Suprapubic skin (tissue), 4 donors: ENCODE data around the gene HNRNPH1.

Experiments
- CTCF ChIP-seq, 2 donors: fragments of 200-600 bp in 1 of 2; fragments of 450-650 bp in 1 of 2; sonication (generic) in 1 of 2; IDR thresholded peaks; one replicate each; pipeline ENCODE4 v1.5.1; 2016 to 2019; ENCODE audit warnings: antibody characterized with exemption in 2 of 2, mild to moderate bottlenecking in 1 of 2, moderate library complexity in 1 of 2
- EP300 ChIP-seq: sonication (generic); formaldehyde crosslinking; IDR thresholded peaks from one replicate; pipeline ENCODE4 v1.6.1; 2017; ENCODE audit warnings: antibody characterized with exemption
- POLR2A ChIP-seq, 2 donors: fragments of 450-650 bp; IDR thresholded peaks; one replicate each; pipeline ENCODE4 v1.6.1; 2017; ENCODE audit warnings: antibody characterized with exemption in 2 of 2, mild to moderate bottlenecking in 2 of 2, moderate library complexity in 2 of 2
- POLR2AphosphoS5 ChIP-seq, 3 donors: sonication (generic); formaldehyde crosslinking; IDR thresholded peaks; one replicate each; pipeline ENCODE4 v1.6.1; 2017; ENCODE audit warnings: antibody characterized with exemption in 3 of 3

- TF ChIP-seq CTCF (IDR thresholded peaks at IDR 0.05) (no peak), POLR2AphosphoS5 (IDR thresholded peaks at IDR 0.05) (no peak), EP300 (no peak), POLR2A (IDR thresholded peaks at IDR 0.05) (no peak)
Measured at GRCh38 chr5:179608131-179608581, 15.3 kb downstream of the HNRNPH1 start.
